ENCODE data around the gene KRT28. TPM values are rescaled to one million over a fixed set of nuclear protein-coding genes. Genes with fewer than 3 reads are reported as not detected.

KRT28 gene
- total RNA-seq, 1 donor from 2014 or later: not detected

GRCh38 chr17:40827746-40828453 is 28.1 kb upstream of the KRT28 start:
- no peak for DNase-seq (ENCODE audit: low spot score)
- no peak overlapping the region for H3K27ac ChIP-seq
- Mint-ChIP-seq H3K27ac (no peak overlapping the region), H3K36me3 (no peaks in the 10 kb centered on the region), H3K4me1 (no peaks in the 10 kb centered on the region), H3K4me3 (no peak overlapping the region), H3K27me3 (ENCODE audit: insufficient read depth, low read depth) (no peaks in the 10 kb centered on the region), H3K9me3 (no peaks in the 10 kb centered on the region)
- no peaks in the 10 kb centered on the region for H3K9me3 ChIP-seq (ENCODE audit: low read depth)
- no peak for TF ChIP-seq EZH2 (IDR thresholded peaks at IDR 0.05)
- TF ChIP-seq CTCF (IDR thresholded peaks at IDR 0.05): no peak
- no peak for TF ChIP-seq EZH2phosphoT487 (IDR thresholded peaks at IDR 0.05)
- H3K27me3 ChIP-seq: peaks cover 42% of the 10 kb centered on the region
- H3K4me2 ChIP-seq: no peak overlapping the region
- H2AFZ ChIP-seq (replicated peaks): no peak overlapping the region
- H3K4me1 ChIP-seq: no peaks in the 10 kb centered on the region
- no peaks in the 10 kb centered on the region for H4K20me1 ChIP-seq (ENCODE audit: low read depth)
- no peak overlapping the region for H3K4me3 ChIP-seq
- H3F3A ChIP-seq (ENCODE audit: low read depth): no peaks in the 10 kb centered on the region
- no peak overlapping the region for H3K9ac ChIP-seq
- H3K79me2 ChIP-seq (ENCODE audit: low read depth): no peaks in the 10 kb centered on the region
- H3K36me3 ChIP-seq: no peaks in the 10 kb centered on the region

GRCh38 chr17:40825599-40825998 is 25.8 kb upstream of the KRT28 start:
- Histone ChIP-seq H3K27ac (no peak overlapping the region), H3K4me1 (no peaks in the 10 kb centered on the region), H2AFZ (replicated peaks) (no peak overlapping the region), H3K27me3 (peaks cover 53% of the 10 kb centered on the region), H3F3A (ENCODE audit: low read depth) (no peaks in the 10 kb centered on the region), H3K9ac (no peak overlapping the region), H3K36me3 (no peaks in the 10 kb centered on the region), H3K79me2 (ENCODE audit: low read depth) (no peaks in the 10 kb centered on the region), H4K20me1 (ENCODE audit: low read depth) (no peaks in the 10 kb centered on the region), H3K4me3 (no peak overlapping the region), H3K4me2 (no peak overlapping the region), H3K9me3 (ENCODE audit: low read depth) (no peaks in the 10 kb centered on the region)
- no peak for DNase-seq (ENCODE audit: low spot score)
- H3K27me3 Mint-ChIP-seq (ENCODE audit: insufficient read depth, low read depth): peaks cover 2% of the 10 kb centered on the region
- TF ChIP-seq EZH2 (IDR thresholded peaks at IDR 0.05): no peak
- TF ChIP-seq CTCF (IDR thresholded peaks at IDR 0.05): no peak
- no peak for TF ChIP-seq EZH2phosphoT487 (IDR thresholded peaks at IDR 0.05)
- H3K27ac Mint-ChIP-seq: no peak overlapping the region
- no peak overlapping the region for H3K4me3 Mint-ChIP-seq
- no peaks in the 10 kb centered on the region for H3K4me1 Mint-ChIP-seq
- H3K9me3 Mint-ChIP-seq: no peaks in the 10 kb centered on the region
- H3K36me3 Mint-ChIP-seq: no peaks in the 10 kb centered on the region

- Mint-ChIP-seq H3K9me3 (no peaks in the 10 kb centered on the region), H3K4me1 (peaks cover 10% of the 10 kb centered on the region), H3K36me3 (no peaks in the 10 kb centered on the region), H3K27me3 (ENCODE audit: insufficient read depth, low read depth) (peaks cover 2% of the 10 kb centered on the region), H3K4me3 (no peak overlapping the region), H3K27ac (no peak overlapping the region)
- Histone ChIP-seq H3F3A (ENCODE audit: low read depth) (peaks cover 5% of the 10 kb centered on the region), H3K36me3 (no peaks in the 10 kb centered on the region), H3K9ac (no peak overlapping the region), H3K79me2 (ENCODE audit: low read depth) (peaks cover 9% of the 10 kb centered on the region), H3K9me3 (ENCODE audit: low read depth) (no peaks in the 10 kb centered on the region), H2AFZ (replicated peaks) (no peak overlapping the region), H3K4me3 (no peak overlapping the region), H3K27me3 (peaks cover 57% of the 10 kb centered on the region), H3K4me2 (no peak overlapping the region), H4K20me1 (ENCODE audit: low read depth) (no peaks in the 10 kb centered on the region), H3K27ac (no peak overlapping the region), H3K4me1 (no peaks in the 10 kb centered on the region)
- no peak for DNase-seq (ENCODE audit: low spot score)
- TF ChIP-seq EZH2 (IDR thresholded peaks at IDR 0.05) (no peak), EZH2phosphoT487 (IDR thresholded peaks at IDR 0.05) (no peak)
These were observed 24.5 kb upstream of the KRT28 start for GRCh38 chr17:40824015-40824832.

Measured in neural progenitor cell (in vitro differentiated cells).